A549 treated with ZK216348 at 1 μM for 4 hours (cell line): ENCODE measurements around the gene GBX2. TPM values are rescaled to one million over a fixed set of nuclear protein-coding genes. Genes with fewer than 3 reads are reported as not detected.

Experiments used
- total RNA-seq: library from RNA; stranded (reverse); fragments of 200-300 nt; extraction: Qiagen RNA extraction; gene quantifications from 5 replicates; pipeline ENCODE4 v1.2.3, GENCODE V29; 2022; ENCODE audit warnings: low read depth

GBX2 gene
- 1.5 to 3.1 TPM (median 2.9 TPM) in 5 replicates for total RNA-seq

DNA sequence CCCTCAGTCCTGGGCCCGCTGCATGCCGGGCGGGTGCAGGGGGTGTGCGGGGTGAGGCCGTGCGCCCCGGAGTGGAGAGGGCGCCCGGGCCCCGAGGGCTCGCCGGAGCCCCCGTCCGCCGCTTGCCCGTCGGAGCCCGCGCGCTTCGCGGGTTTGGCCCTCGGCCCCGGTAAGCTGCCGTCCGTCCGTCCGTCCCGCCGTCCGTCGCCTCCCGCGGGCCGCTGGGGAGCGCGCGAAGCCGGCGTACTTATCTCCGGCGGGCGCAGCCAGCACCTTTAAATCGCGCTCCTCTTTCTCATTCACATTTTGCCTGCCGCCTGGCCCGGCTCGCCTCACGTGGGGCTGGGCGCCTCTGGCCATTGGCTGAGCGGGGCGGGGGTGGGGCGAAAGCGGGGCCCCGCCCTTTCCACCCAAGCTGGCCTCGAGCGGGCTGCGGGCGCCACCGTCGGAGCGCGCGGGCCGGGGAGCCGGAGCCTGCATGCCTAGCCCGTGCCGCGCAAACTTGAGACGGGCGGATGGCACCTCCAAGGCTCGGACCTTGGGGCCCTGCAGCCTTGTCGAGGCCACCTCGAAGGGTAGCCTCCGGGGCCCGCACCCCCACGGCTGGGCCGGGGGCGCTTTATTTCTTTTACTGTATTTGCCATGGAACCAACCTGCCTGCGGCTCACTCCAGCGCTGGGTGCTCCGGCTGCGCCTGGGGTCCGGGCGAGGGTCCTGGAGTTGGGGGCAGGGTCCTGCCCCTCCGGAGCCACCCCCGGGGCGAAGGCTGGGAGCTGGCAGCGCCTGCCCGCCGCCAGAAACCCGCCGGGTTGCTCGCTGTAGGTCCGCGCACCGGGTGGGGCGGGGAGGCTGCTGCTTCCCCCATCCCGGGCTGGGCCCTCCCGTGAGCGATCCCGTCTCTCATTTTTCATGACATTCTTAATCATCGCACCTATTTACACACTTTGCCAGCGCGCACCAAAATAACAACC is at the start of gene GBX2:
Gene GBX2 (minus strand): TSS at position 277 of the 971 bp plus-strand sequence. CDS start 415 bp downstream, outside the sequence.

Other genes with a start within 250 kb of the GBX2 start
- not detected in 5 replicates for gene ASB18, start 96.0 kb upstream of the GBX2 start, total RNA-seq